CD4-positive, alpha-beta memory T cell (primary cell): ENCODE results near the gene HS1BP3. TPM values are rescaled to one million over a fixed set of nuclear protein-coding genes. Genes with fewer than 3 reads are reported as not detected.

Experiments
- CTCF ChIA-PET: fragments of 350-600 bp; sonication (Branson Sonifier 250); formaldehyde crosslinking; loops from one replicate; lab custom pipeline; 2021; ENCODE audit warnings: inconsistent platforms; ENCODE audit not compliant: partially characterized antibody; lab: Charles Lee
- POLR2A ChIA-PET: fragments of 350-600 bp; sonication (Branson Sonifier 250); formaldehyde crosslinking; loops from one replicate; lab custom pipeline; 2021; ENCODE audit not compliant: partially characterized antibody; lab: Charles Lee
- DNase-seq, 5 donors: peaks; one replicate each; pipeline versions ENCODE4 v3.0.0 to v3.0.0-alpha.2; 2020 to 2022; ENCODE audit warnings: mixed read lengths in 1 of 5
- H3K27ac ChIP-seq: one replicate; pipeline ENCODE4 v1.7.0; 2013; ENCODE audit warnings: low read depth, low read length
- H3K27me3 ChIP-seq: 2 replicates; pipeline ENCODE4 v1.7.0; 2013; ENCODE audit warnings: mild to moderate bottlenecking, low read length, moderate library complexity; ENCODE audit not compliant: insufficient read depth
- H3K36me3 ChIP-seq: 2 replicates; pipeline ENCODE4 v1.7.0; 2013; ENCODE audit warnings: mild to moderate bottlenecking, low read length, moderate library complexity; ENCODE audit not compliant: insufficient read depth
- H3K4me1 ChIP-seq: 2 replicates; pipeline ENCODE4 v1.7.0; 2013; ENCODE audit warnings: mild to moderate bottlenecking, low read length, moderate library complexity; ENCODE audit not compliant: insufficient read depth
- H3K4me3 ChIP-seq, 2 donors: one replicate each; pipeline ENCODE4 v1.7.0; 2013; ENCODE audit warnings: low read length in 2 of 2, mild to moderate bottlenecking in 1 of 2
- H3K9me3 ChIP-seq, 2 donors: one replicate each; pipeline ENCODE4 v1.7.0; 2013; ENCODE audit warnings: low read length in 2 of 2, control low read depth in 1 of 2; ENCODE audit not compliant: control insufficient read depth in 1 of 2
- H3K27ac Mint-ChIP-seq, 7 donors: one replicate each; pipeline ENCODE4 v1.8.0; 2020 to 2021; ENCODE audit warnings: mixed read lengths in 7 of 7, mild to moderate bottlenecking in 6 of 7, inconsistent platforms in 3 of 7, moderate library complexity in 3 of 7
- H3K27me3 Mint-ChIP-seq, 2 donors: one replicate each; pipeline ENCODE4 v1.8.0; 2020 to 2021; ENCODE audit warnings: mixed read lengths in 2 of 2
- H3K36me3 Mint-ChIP-seq, 2 donors: one replicate each; pipeline ENCODE4 v1.8.0; 2020 to 2021; ENCODE audit warnings: mixed read lengths in 2 of 2, inconsistent platforms in 1 of 2, mild to moderate bottlenecking in 1 of 2
- H3K4me1 Mint-ChIP-seq, 4 donors: one replicate each; pipeline ENCODE4 v1.8.0; 2020 to 2021; ENCODE audit warnings: mixed read lengths in 4 of 4, mild to moderate bottlenecking in 1 of 4
- H3K4me3 Mint-ChIP-seq, 8 donors: one replicate each; pipeline ENCODE4 v1.8.0; 2020 to 2021; ENCODE audit warnings: mixed read lengths in 8 of 8, mild to moderate bottlenecking in 7 of 8, moderate library complexity in 6 of 8, inconsistent platforms in 3 of 8
- H3K9me3 Mint-ChIP-seq, 8 donors: one replicate each; pipeline ENCODE4 v1.8.0; 2020 to 2021; ENCODE audit warnings: mixed read lengths in 8 of 8, mild to moderate bottlenecking in 5 of 8, inconsistent platforms in 3 of 8, moderate library complexity in 1 of 8
- intact Hi-C: fragments of 100-400 bp; cut with micrococcal nuclease; formaldehyde crosslinking; loops from one replicate; pipeline ENCODE4 v1.15.1; 2023
- polyA plus RNA-seq, 2 donors: library from polyadenylated mRNA; unstranded; fragments of 300-500 nt; fragmentation: Illumina TruSeq; gene quantifications; one replicate each; pipeline ENCODE4 v1.2.3, GENCODE V29; 2021
- total RNA-seq, 2 experiments: library from RNA; stranded (reverse); gene quantifications; one replicate each; pipeline ENCODE4 v1.2.3, GENCODE V29; 2021

Gene HS1BP3
- total and polyA plus RNA-seq, 4 experiments from 2014 or later = 16.7 to 20.1 (median 18.8) TPM

- CTCF ChIA-PET = interaction anchor here (2.3 kb wide), 1 partner anchor 30 kb away, joined by 11 read pairs; no protein-coding TSS in a partner anchor
- peaks cover 0 to 2% (median 0%) of the 10 kb centered on the region in 8 donors for H3K9me3 Mint-ChIP-seq
- POLR2A ChIA-PET = no interaction called here
These were observed 40.3 kb upstream of the HS1BP3 start for GRCh38 chr2:20691076-20691734.

GRCh38 chr2:20689428-20690264, 38.7 kb upstream of the HS1BP3 start:
- no peak overlapping the region for H3K4me3 Mint-ChIP-seq
- CTCF ChIA-PET = no interaction called here
- peaks cover 7% of the 10 kb centered on the region for H3K36me3 ChIP-seq
- H3K4me3 ChIP-seq = no peak overlapping the region
- H3K27me3 ChIP-seq = no peaks in the 10 kb centered on the region
- no peak overlapping the region for H3K27ac ChIP-seq
- H3K9me3 ChIP-seq = no peaks in the 10 kb centered on the region
- H3K4me1 ChIP-seq = no peaks in the 10 kb centered on the region
- peaks cover 64 to 65% of the 10 kb centered on the region in 2 donors for H3K36me3 Mint-ChIP-seq
- POLR2A ChIA-PET = no interaction called here
- no peak for DNase-seq
- H3K9me3 Mint-ChIP-seq = peaks cover 0 to 2% (median 0%) of the 10 kb centered on the region in 8 donors
- no peaks in the 10 kb centered on the region for H3K4me1 Mint-ChIP-seq
- intact Hi-C loops = no loop called here
- no peaks in the 10 kb centered on the region for H3K27me3 Mint-ChIP-seq
- H3K27ac Mint-ChIP-seq = no peak overlapping the region

More at GRCh38 chr2:20691076-20691734, 40.3 kb upstream of the HS1BP3 start:
- H3K36me3 ChIP-seq = no peaks in the 10 kb centered on the region
- H3K4me1 Mint-ChIP-seq = no peaks in the 10 kb centered on the region
- H3K9me3 ChIP-seq = no peaks in the 10 kb centered on the region
- no peaks in the 10 kb centered on the region for H3K27me3 Mint-ChIP-seq
- no peak overlapping the region for H3K27ac ChIP-seq
- no peaks in the 10 kb centered on the region for H3K4me1 ChIP-seq
- H3K27ac Mint-ChIP-seq = peak overlapping the region in 1 of 7 donors; percentile 17
- H3K4me3 ChIP-seq = no peak overlapping the region
- H3K36me3 Mint-ChIP-seq = peaks cover 59 to 64% of the 10 kb centered on the region in 2 donors
- intact Hi-C loops = no loop called here
- DNase-seq = no peak
- peak overlapping the region in 1 of 8 donors; percentile 34 for H3K4me3 Mint-ChIP-seq
- H3K27me3 ChIP-seq = no peaks in the 10 kb centered on the region

- peaks cover 7% of the 10 kb centered on the region for H3K36me3 ChIP-seq
- ChIA-PET CTCF (interaction anchor here (0.9 to 1.0 kb wide), 2 partner anchors 26 to 276 kb away, joined by 3 to 4 read pairs; no protein-coding TSS in a partner anchor), POLR2A (no interaction called here)
These were observed 36.4 kb upstream of the HS1BP3 start for GRCh38 chr2:20687260-20687832.

GRCh38 chr2:20684581-20685063, 33.7 kb upstream of the HS1BP3 start:
- ChIA-PET POLR2A (no interaction called here), CTCF (no interaction called here)
- Histone ChIP-seq H3K27ac (no peak overlapping the region), H3K4me1 (no peaks in the 10 kb centered on the region), H3K4me3 (no peak overlapping the region), H3K36me3 (peaks cover 7% of the 10 kb centered on the region), H3K9me3 (no peaks in the 10 kb centered on the region), H3K27me3 (no peaks in the 10 kb centered on the region)
- H3K27ac Mint-ChIP-seq = peak overlapping the region in 1 of 7 donors; percentile 56
- no peak overlapping the region for H3K4me3 Mint-ChIP-seq
- no peaks in the 10 kb centered on the region for H3K27me3 Mint-ChIP-seq
- peaks cover 0 to 16% (median 10%) of the 10 kb centered on the region in 4 donors for H3K4me1 Mint-ChIP-seq
- intact Hi-C loops = no loop called here
- no peak for DNase-seq
- peaks cover 65 to 74% of the 10 kb centered on the region in 2 donors for H3K36me3 Mint-ChIP-seq
- peaks cover 0 to 2% (median 0%) of the 10 kb centered on the region in 8 donors for H3K9me3 Mint-ChIP-seq

More at GRCh38 chr2:20687260-20687832, 36.4 kb upstream of the HS1BP3 start:
- H3K4me1 Mint-ChIP-seq = peaks cover 0 to 14% (median 9%) of the 10 kb centered on the region in 4 donors
- intact Hi-C loops = no loop called here
- Histone ChIP-seq H3K27ac (no peak overlapping the region), H3K27me3 (no peaks in the 10 kb centered on the region), H3K4me1 (no peaks in the 10 kb centered on the region), H3K9me3 (no peaks in the 10 kb centered on the region), H3K4me3 (no peak overlapping the region)
- peaks cover 0 to 2% (median 0%) of the 10 kb centered on the region in 8 donors for H3K9me3 Mint-ChIP-seq
- DNase-seq = no peak
- H3K36me3 Mint-ChIP-seq = peaks cover 73 to 75% of the 10 kb centered on the region in 2 donors
- H3K27ac Mint-ChIP-seq = no peak overlapping the region
- no peak overlapping the region for H3K4me3 Mint-ChIP-seq
- no peaks in the 10 kb centered on the region for H3K27me3 Mint-ChIP-seq

- peaks cover 46 to 55% of the 10 kb centered on the region in 2 donors for H3K36me3 Mint-ChIP-seq
- no peak for DNase-seq
- H3K4me3 ChIP-seq = no peak overlapping the region
- no peaks in the 10 kb centered on the region for H3K27me3 Mint-ChIP-seq
- intact Hi-C loops = no loop called here
- H3K36me3 ChIP-seq = peaks cover 7% of the 10 kb centered on the region
- no peak overlapping the region for H3K27ac ChIP-seq
- no peaks in the 10 kb centered on the region for H3K9me3 Mint-ChIP-seq
- CTCF ChIA-PET = interaction anchor here (1.2 to 1.7 kb wide), 2 partner anchors 21 to 31 kb away, joined by 4 to 9 read pairs; no protein-coding TSS in a partner anchor
- H3K4me1 Mint-ChIP-seq = peaks cover 0 to 16% (median 10%) of the 10 kb centered on the region in 4 donors
- peak overlapping the region in 4 of 7 donors; percentile 23 to 61 (median 48) for H3K27ac Mint-ChIP-seq
- no peak overlapping the region for H3K4me3 Mint-ChIP-seq
- POLR2A ChIA-PET = no interaction called here
- no peaks in the 10 kb centered on the region for H3K4me1 ChIP-seq
- no peaks in the 10 kb centered on the region for H3K9me3 ChIP-seq
- no peaks in the 10 kb centered on the region for H3K27me3 ChIP-seq
These were observed 31.4 kb upstream of the HS1BP3 start for GRCh38 chr2:20682167-20682920.

GRCh38 chr2:20680744-20681375, 30.0 kb upstream of the HS1BP3 start:
- Mint-ChIP-seq H3K4me3 (no peak overlapping the region), H3K36me3 (peaks cover 33 to 44% of the 10 kb centered on the region in 2 donors), H3K4me1 (peaks cover 3 to 16% (median 10%) of the 10 kb centered on the region in 4 donors), H3K9me3 (no peaks in the 10 kb centered on the region), H3K27ac (no peak overlapping the region), H3K27me3 (no peaks in the 10 kb centered on the region)
- DNase-seq = no peak
- H3K27me3 ChIP-seq = no peaks in the 10 kb centered on the region
- intact Hi-C loops = no loop called here
- ChIA-PET POLR2A (no interaction called here), CTCF (interaction anchor here (1.7 kb wide), 1 partner anchor 20 kb away, joined by 9 read pairs; no protein-coding TSS in a partner anchor)
- H3K9me3 ChIP-seq = no peaks in the 10 kb centered on the region
- no peak overlapping the region for H3K27ac ChIP-seq
- no peak overlapping the region for H3K4me3 ChIP-seq
- peaks cover 7% of the 10 kb centered on the region for H3K36me3 ChIP-seq
- H3K4me1 ChIP-seq = no peaks in the 10 kb centered on the region
